Retina (tissue), 1 donor: ENCODE data around the gene HCRT.
"Not testable (repeated sequence)": the region's sequence is repeated elsewhere in the genome, so short reads cannot be mapped to it uniquely, and the experiment has no call there.

Source experiments
- DNase-seq: peaks from one replicate; pipeline ENCODE4 v3.0.0-alpha.2; 2016

HCRT gene

GRCh38 chr17:42197564-42198156 is 12.4 kb upstream of the HCRT start:
- no peak for DNase-seq

DNA sequence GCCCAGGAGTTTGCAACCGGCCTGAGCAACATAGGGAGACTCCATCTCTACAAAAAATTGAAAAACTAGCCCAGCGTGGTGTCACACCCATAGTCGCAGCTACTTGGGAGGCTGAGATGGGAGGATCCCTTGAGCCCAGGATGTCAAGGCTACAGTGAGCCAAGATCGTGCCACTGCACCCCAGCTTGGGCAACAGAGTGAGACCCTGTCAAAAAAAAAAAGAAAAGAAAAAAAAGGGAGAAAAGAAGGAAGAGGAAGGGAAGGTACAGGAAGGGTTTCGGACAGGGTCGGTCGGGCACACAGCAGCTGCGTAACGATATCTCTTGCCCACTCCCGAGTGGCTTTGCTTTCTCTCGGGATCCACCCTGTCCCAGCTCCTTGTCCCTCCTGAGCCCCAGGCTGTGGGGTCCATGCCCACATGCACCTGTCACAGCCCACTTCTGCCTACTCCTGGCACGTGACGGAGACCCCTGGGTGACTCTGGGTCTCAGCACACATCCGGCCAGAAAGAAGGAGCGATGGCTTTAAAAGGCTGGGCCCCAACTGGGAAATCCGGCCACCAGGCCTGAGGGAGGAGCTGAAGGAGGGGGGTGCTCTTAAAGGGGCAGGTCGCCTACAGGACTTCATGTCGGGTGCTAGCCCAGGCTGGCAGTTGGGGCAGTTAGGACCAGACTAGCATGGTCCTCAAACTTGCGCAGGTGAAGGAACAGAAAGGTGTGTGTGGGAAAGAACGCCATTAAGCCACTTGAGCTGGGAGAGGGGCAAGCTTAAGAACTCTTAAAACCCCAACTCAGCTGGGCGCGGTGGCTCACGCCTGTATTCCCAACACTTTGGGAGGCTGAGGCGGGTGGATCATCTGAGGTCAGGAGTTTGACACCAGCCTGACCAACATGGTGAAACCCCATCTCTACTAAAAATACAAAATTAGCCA is 9.0 kb upstream of the HCRT start, which contains the start of gene GHDC:
Gene GHDC, minus strand, starts transcription at position 526 of the 931 bp plus-strand sequence. CDS start 913 bp downstream, outside the sequence.
- DNase-seq = peak; percentile 91

GRCh38 chr17:42193216-42193968 is 8.1 kb upstream of the HCRT start:
- no peak for DNase-seq

DNA sequence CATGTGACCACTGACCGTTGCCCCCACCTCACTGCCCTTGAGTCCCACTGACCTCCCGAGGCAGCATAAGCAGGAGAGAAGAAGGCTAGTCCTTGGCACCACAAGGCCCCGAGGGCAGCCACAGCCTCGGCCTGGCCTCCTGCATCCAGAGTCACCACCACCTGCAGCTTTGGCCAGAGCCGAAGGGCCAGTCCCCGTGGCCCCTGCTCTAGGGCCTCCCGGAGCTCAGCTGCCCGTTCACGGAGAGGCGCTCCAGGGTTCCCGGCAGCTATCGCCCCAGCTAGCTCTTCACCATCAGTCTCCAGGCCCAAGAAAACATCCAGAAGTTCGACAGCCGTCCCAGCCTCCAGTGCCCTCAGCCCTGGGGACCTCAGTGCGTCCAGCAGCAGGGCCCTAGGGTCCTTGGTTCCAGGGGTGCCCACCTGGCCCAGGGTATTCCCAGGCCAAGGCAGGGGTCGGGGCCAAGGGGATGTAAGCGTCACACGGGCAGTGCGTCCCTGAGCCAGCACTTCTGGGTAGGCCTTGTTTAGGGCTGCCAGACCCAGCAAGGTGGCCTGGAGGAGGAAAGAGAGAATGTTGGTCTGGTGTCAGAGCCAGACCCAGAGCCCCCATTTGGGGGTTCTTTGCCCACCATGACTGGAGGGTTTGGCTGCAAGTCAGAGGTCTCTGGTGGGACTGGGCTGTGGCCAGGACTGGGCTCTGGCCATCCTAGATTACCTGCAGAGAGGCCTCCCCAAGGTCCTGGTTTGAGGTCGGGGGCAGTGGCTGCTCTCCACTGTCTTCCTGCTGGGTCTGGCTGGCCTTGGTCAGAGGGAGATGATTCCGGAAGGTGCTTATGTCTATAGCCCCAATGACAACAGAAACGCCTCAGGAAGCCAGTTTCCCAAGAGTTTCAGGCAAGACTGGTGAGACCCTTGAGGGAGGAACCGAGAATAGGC is 7.2 kb upstream of the HCRT start:
- DNase-seq = no peak

DNA sequence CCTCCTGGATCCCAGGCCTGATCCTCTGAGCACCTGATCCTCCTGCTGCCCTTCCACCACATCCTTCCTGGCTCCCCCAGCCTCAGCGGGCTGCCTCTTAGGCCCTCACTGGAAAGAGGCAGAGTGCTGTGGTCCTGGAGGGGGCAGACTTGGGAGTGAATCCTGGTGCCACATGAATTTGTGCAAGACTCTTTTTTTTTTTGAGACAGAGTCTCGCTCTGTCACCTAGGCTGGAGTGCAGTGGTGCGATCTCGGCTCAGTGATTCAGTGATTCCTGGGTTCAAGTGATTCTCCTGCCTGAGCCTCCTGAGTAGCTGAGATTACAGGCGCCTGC is 6.0 kb upstream of the HCRT start:
- DNase-seq = no peak

GRCh38 chr17:42190491-42191274 is 5.4 kb upstream of the HCRT start:
- DNase-seq = no peak

DNA sequence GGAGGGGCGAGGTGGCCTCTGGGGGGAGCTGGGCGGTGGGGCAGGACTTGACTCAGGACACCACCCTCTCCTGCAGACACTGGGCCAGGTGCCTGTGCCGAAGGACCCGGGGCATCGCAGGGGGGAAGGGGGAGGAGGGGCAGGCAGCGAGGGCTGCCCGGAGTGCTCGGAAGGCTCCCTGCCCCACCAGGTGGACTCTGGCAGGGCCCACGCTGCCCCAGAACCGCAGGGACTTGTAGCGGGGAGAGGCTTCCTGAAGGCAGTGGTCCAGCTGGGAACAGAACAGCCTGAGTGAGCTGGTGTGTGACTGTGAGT is 4.4 kb upstream of the HCRT start:
- DNase-seq = no peak

DNA sequence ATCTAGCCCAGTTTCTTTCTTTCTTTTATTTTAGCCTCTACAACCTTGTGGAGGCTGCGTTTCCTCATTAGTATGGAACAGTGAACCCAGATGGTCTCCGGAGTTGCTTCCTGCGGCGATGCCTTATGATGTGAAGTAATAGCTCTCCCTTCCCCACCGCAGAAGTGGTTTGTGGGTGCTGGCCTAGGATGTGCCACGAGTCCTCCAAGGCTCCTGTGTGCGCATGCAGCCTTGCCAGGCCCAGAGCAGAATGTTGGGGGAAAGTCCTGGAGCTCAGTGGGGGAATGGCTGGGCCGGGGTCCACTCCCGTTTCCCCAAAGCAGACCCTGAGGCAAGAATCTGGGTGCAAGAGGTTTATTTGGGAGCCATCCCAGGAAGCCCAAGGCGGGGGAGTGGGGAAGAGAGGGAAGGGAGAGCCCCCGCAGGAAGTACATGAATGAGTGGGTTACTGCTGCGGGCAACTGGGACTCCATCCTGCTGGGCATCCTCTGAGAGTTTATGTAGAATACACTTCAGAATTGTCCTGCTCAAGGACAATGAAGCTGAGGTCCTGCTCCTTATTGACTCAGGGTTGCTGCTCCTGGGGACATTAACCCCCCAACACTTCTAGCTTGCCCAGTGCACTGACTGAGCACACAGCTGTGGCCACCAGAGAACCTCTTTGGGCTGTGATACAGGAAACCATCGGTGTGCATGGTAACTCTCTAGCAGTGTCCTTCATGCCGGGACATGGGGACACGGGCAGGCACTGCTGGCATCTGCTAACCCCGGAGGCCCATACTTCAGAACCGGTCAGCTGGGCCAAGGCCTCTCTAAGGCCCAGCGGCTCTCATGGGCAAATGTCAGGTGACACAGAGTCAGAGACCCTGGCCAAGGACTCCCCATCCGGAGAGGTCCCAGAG is 3.7 kb upstream of the HCRT start:
- DNase-seq = no peak

GRCh38 chr17:42187833-42188232 is 2.6 kb upstream of the HCRT start:
- no peak for DNase-seq

DNA sequence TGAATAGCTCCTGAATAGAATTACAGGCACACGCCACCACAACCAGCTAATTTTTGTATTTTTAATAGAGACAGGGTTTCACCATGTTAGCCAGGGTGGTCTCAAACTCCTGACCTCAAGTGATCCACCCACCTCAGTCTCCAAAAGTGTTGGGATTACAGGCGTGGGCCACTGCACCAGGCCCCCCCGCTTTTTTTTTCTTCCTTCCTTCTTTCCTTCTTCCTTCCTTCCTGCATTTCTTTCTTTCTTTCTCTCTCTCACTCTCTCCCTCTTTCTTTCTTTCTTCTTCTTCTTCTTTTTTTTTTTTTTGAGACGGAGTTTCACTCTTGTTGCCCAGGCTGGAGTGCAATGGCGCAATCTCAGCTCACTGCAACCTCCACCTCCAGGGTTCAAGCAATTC is 939 bp upstream of the HCRT start:
- DNase-seq = not testable (repeated sequence)

DNA sequence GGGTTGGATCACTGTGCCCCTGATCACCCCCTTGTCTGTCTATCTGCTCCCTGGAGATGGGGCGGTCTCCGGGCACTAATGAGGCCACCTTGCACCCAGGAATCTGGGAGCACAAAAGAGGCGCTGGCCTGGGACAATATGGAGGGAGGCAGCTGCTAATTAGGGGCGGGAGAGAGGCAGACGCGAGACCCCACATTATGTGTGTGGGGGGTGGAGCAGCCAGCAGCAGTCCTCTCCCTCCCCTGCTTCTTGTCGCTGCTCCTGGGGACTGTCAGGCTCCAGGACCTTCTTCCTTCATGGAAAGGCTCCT is 324 bp upstream of the HCRT start:
- peak; percentile 82 for DNase-seq

DNA sequence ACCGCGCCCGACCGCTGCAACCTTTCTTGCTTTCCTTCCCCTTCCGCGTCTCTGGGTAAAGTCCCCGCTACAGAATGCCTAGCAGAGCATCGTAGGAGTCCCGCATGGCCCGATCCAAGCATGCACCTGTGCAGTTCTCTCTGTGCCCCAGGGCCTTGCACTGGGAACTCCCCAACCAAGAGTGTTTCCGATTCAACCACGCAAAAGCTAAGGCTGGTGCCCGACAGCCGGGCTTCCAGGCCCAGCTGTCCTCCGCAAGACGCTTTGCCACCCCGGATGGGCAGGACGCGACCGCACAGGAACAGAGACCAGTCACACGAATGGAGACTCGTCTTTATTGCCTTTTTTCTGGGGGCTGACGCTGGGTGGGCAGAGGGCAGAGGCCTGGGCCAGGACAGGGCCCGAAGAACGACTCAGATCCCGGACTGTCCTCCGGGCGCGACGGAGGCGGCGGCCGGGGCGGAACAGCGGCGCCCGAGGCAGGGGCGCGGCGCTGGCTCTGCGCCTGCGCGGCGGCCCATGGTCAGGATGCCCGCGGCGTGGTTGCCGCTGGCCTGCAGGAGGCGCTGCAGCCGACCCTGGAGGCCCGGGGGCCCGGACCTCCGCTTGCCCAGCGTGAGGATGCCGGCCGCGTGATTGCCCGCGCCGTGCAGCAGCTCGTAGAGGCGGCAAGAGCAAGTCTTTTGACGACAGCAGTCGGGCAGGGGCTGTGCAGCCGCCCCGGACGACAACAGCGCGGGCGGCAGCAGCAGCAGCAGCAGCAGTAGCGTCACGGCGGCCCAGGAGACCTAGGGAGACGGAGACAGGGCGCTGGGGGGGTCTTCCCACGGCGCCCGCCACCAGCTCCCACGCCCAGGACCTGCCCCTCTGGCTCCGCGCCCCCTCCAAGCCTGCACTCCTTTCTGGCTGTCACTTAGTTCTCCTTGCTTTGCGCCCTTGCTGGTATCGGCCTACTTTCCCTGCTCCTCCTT is 1.2 kb downstream of the HCRT start:
- peak; percentile 91 for DNase-seq

GRCh38 chr17:42182927-42183734 is 2.1 kb downstream of the HCRT start:
- DNase-seq = no peak

DNA sequence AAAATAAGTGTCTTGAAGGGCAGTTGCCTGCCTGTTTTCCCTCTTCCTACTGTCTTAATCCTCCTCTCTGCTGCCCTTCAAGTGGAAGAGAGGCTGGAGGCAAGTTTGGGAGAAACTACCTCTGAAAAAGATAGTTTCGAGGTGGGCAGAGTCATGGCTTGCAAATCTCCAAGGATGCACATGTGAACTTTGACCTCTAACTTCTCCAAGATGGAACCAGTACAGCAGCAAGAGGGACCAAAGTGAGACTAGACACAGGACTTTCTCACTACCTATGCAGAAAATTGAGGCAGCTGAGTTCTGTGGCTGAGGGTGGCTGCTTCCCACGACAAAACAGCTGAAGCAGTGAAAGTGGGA is 3.4 kb downstream of the HCRT start:
- DNase-seq = no peak

GRCh38 chr17:42180922-42181850 is 4.1 kb downstream of the HCRT start, which contains the start of gene KCNH4:
Gene KCNH4, minus strand, starts transcription at chr17:42181142. Its CDS starts 197 bp downstream, at chr17:42180945.
- peak; percentile 70 for DNase-seq

DNA sequence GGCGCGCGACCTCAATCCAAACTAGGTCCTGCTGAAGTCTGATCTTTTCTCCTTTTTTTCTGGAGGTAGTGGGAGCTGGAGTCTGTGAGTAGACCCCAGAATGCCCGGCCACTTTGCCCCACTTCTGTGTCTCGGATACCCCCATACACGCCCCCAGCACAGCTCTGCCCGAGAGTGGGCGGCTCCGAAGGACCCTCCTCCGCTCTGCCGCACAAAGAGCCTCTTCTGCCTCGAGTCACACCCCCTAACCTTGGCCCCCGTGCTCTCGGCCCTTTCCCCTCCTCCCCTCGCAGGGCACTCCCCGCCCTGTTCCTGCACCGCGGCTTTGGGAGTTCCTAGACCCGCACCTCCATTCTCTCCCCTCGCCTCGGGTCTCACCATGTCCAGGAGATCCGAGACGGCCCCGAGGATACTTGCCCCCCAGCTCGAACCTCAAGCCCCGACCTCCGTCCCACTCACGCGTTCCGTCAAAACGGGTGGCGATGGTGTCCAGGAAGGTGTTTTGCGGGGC is 4.8 kb downstream of the HCRT start:
- no peak for DNase-seq

GRCh38 chr17:42179911-42180410 is 5.3 kb downstream of the HCRT start:
- peak; percentile 69 for DNase-seq
